GM18907 (cell line): ENCODE results near the gene SCRT2.

Experiments
- ATAC-seq: cut with Tn5 transposase; IDR thresholded peaks from one replicate; pipeline ENCODE4 v1.9.1; 2021; ENCODE audit warnings: mild to moderate bottlenecking, moderate library complexity; ENCODE audit not compliant: unreplicated experiment

SCRT2 gene

DNA sequence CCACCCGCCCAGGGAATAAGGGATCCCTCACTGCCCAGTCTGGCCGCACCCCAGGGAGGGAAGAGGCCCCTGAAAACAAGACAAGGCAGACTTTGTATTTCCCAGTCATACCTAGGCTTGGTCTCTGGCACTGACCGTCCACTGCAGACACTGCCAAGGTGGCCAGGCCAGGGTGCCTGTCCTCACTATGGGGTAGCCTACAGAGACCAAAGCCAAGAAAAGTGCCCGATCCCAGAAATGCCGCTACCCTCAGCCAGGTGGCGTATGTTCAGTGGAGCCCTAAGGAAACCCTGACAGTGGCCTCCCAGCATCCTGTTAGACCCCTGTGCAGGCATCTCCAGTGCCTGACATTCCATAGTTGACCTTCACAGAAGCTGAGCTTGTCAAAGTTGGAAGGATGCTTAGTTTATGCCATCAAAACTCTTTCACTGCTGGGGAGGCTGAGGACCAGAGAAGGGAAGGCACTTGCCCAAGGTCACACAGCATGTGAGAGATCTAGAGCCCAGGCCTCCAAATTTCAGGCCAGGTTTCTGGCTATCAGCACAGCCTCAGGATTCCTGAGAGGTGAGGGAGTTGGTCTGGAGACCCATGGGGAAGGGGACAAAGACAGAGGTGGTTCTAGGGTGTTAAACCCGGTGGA, 2.5 kb downstream of the SCRT2 start:
- ATAC-seq, result no peak

- no peak for ATAC-seq
These were observed 4.2 kb downstream of the SCRT2 start for GRCh38 chr20:671252-672030.

- no peak for ATAC-seq
These were observed 6.0 kb downstream of the SCRT2 start for GRCh38 chr20:669573-669972.

DNA sequence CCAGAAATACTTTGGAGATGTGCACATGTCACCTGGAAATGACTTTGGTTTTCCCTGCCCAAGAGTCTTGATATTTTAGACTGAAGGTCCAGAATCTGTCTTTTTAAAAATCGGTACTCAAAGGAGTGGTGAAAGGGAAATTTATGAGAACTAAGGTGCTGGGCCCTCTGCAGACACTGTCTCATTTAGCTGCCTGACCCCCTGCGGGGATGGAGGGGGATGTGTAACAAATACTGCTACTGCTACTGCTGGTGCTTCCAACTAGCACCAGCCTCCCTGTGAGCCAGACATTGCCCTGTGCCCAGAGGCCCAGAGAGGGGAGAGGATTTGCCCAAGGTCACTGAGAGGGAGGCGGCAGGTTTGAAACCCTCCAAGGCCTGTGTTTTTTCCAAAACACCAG, 7.0 kb downstream of the SCRT2 start:
- no peak for ATAC-seq

DNA sequence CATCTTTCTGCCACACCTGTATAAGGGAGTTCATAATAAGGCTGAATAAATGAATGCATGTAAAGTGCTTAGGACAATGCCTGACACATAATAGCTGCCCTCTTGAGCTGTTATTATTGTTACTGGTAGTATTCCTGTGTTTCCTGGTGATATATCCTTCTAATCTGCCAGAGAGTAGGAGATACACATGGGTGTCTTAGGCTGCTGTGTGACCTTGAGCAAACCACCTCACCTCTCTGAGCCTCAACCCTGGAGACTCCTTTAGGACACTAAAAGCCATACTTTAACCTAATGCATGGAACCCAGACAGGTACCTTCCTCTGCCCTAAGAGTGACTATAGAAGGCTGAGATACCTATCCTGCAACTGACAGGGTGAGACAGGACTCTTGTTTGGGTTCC, 7.6 kb downstream of the SCRT2 start:
- no peak for ATAC-seq

DNA sequence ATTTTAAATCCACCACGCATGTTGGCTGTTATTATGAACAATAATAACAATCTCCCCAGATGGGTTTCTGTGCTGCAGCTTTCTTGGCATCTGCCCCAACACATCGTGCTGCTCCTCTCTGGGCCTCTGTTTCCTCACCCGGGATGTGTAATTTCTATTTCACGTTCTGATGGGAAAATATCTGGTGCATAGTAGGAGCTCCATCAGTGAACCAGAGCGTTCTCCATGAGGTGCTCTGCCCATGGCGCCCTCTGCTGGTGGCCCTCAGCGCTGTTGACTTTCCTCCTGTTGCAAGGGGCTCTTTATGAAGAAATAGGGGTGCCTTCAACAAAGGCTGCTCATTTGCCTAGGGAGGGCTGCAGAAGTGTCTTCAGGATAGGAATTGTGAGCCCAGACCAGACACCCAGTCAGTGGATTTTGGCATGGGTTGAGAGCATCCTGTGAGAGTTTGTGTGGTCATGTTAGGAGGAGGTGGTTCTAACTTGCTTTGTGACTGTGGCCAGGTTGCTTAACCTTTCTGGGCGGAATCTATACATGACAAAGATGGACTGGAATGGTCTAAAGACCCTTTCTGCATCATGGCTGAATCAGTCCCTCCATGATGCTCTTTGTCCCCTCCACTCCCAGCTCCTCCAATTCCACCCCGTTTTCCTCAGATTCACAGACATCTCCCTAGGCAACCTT, 8.1 kb downstream of the SCRT2 start:
- no peak for ATAC-seq

- ATAC-seq, result no peak
These were observed 8.7 kb downstream of the SCRT2 start for GRCh38 chr20:666877-667276.

GRCh38 chr20:665276-665675, 10.3 kb downstream of the SCRT2 start:
- ATAC-seq, result no peak

DNA sequence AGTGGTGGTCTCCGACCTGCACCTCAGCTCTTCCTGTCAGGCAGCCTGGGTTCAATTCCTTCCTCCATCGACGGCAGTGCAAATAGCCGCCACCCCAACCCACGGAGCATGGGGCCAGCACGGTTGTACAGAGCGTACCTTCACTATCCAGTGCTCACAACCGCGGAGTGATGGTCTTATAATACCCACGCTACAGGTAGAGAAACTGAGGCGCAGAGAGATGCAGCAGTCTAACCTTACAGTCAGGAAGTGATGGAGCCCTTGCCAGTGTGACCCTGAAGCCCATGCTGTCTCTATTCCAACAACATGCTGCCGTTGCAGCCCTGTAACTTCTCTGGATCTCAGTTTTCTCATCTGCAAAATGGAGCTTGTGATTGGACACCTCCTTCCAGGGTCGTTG, 11.0 kb downstream of the SCRT2 start:
- no peak for ATAC-seq

GRCh38 chr20:664151-664550, 11.5 kb downstream of the SCRT2 start:
- no peak for ATAC-seq

DNA sequence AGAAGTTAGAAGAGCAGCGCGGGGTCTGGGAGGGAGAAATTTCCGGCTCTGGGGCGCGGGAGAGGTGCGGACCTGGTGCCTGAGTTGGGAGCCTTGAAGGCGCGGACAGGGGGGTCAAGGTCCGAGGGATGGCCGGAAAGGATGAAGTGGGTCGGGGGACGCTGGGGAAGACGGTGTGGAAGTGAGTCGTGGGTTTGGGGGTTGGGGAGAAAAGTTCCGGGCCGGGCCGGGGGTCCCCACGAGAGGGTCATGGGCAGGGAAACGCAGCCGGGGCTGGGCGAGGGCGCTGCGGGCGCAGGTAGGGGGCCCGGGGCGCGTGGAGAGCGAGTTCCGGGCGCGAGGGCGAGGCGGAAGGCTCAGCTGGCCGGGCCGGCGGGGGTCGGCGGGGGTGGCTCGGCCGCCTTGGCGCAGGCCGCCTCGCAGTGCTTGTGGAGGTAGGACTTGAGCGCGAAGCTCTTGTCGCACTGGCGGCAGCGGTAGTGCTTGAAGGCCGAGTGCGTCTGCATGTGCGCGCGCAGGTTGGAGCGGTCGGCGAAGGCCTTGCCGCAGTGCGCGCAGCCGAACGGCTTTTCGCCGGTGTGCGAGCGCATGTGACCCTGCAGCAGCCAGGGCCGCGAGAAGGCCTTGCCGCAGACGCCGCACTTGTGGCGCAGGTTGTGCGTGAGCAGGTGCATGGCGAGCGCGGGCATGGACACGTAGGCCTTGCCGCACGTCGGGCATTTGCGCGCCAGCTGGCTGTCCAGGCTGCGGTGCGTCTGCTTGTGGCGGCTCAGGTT, 12.1 kb downstream of the SCRT2 start:
- ATAC-seq, result no peak

GRCh38 chr20:662277-663192, 13.1 kb downstream of the SCRT2 start:
- no peak for ATAC-seq

- ATAC-seq, result no peak
These were observed 13.9 kb downstream of the SCRT2 start for GRCh38 chr20:661474-662270.

DNA sequence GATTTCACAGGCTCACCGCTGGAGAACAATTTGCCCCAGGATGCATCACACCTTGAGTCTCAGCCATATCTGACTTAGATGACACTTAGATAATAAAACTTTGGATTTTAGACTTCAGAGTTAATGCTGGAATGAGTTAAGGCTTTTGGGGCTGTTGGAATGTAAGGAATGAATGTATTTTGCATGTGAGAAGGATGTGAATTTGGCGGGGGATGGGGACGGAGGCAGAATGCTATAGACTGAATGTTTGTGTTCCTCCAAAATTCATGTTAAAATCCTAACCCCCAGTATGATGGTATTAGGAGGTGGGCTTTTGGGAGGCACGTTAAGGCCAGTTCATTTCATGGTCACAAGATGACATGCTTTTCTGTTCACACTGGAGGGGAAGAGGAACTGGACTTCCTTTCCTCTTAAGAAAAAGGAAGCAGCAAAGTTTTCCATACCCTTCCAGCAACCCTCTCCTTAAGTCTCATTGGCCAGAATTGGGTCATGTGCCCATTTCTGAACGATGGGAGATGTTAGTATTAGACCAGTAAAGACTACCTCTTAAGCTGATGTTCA, 16.8 kb downstream of the SCRT2 start:
- no peak for ATAC-seq

DNA sequence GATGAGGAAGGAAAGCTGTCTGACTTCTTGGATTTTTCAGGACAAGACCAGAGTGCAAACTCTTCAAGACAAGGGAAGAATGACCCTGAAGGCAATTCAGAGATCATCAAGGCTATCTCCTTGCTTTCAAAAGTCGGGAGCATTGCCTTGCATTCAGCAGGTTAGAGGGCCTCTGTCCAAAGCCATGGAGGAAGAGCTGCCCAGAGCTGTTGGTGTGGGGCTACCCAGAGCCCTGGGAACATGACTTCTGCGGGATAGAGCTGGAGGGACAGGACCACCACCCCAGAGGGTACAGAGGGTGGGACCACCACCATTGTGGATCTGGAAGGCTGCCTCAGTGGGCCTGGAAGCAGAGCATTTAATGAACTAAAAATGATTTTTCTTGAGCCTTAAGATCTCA, 17.4 kb downstream of the SCRT2 start:
- ATAC-seq, result no peak

DNA sequence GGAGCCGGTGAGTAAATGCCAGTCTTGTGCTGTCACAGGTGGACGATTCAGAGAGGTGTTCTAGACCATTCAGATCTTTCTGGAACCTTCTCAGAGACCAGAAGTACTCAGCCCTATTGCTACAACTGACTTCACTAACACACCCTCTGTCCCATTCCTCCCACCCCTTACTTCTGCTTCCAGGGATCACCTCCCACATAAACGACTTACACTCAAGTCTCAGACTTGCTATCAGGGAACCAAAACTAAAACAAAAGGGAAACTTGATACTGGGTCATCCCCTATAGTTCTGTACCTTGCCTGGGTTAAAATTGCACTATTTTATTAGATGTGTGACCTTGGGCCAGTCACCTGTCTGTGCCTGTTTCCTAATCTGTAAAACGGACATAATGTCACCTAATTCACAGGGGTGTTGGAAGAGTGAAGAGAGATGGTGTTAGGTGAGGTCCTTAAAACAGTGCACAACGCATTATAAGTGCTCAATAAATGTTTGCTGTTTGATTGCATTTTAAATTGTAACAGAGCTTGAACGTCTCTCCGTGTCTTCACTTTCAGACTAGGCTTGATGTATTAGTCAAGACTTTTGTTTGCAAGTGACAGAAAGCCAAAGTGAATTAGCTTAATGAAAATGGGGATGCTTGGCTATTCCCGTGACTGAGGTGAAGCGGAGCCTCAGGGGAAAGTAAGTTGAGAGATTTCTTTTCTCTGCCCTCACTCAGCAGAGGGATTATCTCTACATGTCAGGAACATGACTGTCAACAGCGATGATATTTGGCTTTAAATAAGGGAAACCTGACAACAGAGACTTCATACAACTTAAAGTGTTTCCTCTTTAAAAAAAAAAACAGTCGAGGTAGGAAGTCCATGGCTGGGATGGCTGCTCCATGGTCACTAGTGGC, 19.6 kb downstream of the SCRT2 start:
- no peak for ATAC-seq

DNA sequence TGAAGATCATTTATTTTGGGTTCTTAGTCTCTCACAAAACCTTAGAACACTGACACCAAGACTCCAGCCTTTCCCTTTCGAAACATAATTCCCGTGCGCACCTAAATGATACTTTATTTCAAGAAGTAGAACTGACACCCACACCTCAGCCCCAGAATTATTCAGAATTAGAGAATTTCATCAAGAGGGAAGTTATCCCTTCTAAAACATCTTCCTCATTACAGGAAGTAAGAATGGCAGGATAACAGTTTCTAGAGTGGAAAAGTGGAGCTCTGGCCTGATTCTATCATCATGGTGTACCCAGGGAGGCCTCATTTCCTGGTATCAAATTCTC, 21.2 kb downstream of the SCRT2 start:
- no peak for ATAC-seq
